Lung microvascular endothelial cell (primary cell): ENCODE results near the gene CHD5. TPM values are rescaled to one million over a fixed set of nuclear protein-coding genes. Genes with fewer than 3 reads are reported as not detected.
A peak's percentile ranks its signal among the peaks of the same experiment; 100 is the strongest.

Source experiments
- DNase-seq, 2 donors: peaks; one replicate each; pipeline versions ENCODE4 v3.0.0 to v3.0.0-alpha.2; 2010; ENCODE audit warnings: low read depth in 2 of 2
- total RNA-seq: library from RNA; depleted of rRNA; stranded (reverse); fragments of >200 nt; gene quantifications from 2 replicates; pipeline ENCODE4 v1.2.1, GENCODE V29; 2014

CHD5 gene
- total RNA-seq, 1 donor from 2014 or later, result under 0.01 TPM

DNA sequence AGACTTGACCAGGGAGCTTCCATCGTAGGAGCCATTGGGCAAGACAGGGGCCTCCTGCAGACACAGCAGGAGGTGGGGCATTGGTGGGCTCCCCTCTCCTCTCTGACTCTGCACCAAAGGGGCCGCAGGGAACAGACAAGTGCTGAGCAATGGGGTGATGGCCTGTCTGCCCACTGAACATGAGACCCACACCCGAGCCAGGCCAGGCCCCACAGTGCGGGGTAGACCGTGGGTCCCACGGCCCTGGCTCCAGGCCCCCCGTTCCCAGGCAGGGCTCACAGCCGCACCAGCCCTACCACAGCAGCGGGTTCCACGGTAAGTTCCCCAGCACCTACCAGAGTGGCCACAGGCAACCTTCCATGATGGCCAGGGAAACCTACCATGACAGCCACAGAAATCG, 45.9 kb downstream of the CHD5 start:
- no peak for DNase-seq

DNA sequence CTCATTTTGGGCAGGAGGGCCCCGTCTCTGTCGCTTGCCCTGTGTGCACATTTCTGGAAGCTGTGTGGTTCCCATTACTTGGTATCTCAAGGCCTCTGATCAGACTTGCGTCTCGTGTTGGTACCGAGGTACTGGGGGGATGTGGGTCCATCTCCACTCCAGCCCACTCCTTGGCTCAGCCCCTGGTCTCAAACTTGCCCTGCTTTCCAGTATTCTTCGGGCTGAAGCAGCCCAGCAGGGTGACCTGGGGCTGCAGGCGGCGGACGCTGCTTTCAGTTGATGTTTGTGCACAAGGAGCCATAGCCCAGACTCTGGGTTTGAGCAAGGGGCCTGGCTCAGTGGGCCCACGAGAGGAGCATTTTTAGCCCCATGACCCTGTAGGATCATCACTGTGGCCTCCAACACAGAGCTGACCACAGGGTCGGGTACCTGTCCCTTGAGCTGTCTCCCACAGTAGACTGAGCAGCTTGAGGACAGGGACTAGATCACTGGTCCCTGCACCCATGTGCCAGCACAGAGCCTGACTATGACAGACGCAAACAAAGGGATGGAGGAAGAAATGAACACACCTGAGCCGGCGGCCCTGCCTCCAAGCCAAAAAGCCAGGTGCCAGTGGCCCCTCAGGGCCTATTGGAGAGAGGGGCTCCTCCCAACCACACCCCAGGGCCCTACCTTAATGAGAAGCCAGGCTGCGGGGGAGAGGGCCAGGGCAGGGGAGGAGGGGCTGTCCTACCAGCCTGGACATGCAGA, 46.8 kb downstream of the CHD5 start:
- DNase-seq, result no peak

DNA sequence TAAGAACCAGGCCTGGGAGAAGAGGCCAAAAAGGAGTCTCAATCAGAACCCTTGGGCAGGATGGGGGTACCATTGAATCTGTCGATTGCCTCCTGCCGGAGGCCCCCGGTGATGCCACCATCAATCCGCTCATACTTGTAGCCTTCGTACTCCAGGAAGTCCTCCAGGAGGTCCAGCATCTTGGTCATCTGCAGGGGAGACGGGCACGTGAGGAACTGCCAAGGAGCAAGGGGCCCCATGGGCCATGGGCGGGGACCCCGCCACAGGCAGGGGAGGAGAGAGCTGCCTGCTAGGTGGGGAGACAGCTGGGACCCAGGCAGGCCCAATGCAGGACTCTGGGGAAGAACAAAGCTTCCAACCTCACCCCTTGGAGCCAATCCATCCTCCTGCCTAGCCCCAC, 48.6 kb downstream of the CHD5 start:
- no peak for DNase-seq

DNA sequence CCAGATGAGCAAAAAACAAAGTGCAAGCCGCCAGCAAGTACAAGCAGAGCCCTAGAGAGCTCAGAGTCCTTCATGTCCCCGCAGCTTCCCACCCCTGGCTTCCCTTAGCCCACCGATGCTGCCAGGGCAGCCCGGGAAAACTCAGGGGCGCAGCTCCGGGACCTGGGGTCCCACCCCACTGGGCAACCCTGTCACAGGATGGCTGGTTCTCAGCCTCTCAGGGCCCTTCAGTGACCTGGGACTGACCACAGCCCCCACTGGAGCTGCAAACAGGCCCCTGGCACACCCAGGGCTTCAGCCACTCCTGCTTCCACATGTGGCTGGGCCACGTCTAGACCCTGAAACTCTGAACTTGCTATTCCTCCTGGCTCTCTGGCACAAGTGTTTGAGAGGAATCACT, 49.5 kb downstream of the CHD5 start:
- no peak for DNase-seq

DNA sequence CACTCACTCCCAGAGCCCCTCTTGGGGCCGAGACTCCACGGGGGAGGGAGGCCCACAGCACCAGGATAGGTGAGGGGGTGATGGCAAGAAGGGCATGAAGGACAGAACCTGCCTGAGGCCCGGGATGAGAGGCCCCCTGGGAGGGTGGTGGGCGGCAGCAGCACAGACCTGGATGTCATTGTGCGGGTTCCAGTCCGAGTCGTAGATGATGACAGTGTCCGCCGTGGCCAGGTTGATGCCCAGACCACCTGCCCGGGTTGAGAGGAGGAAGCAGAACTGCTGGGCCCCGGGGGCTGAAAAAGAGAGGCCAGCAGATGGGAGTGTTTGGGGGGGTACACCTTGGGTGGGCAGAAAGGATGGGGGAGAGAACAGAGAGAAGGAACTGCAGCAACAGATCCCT, 50.1 kb downstream of the CHD5 start:
- DNase-seq, result no peak

DNA sequence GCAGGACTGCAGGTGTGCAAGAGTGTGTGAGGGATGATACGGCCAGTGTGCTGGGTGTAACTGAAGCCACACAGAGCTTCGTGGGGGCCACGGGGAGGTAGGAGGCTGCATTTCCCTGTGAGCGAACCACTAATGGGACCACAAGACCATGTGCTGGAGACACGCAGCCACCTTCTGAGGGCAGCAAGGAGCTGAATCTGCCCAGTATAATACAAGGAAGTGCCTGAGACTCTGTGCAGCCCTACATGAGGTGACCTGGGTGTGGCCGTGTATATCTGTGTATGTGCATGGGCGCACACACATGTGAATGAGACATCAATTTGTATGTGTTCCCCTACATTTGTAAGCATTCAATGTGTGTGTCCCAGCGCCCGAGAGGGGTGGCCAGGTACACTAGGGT, 50.8 kb downstream of the CHD5 start:
- DNase-seq, result no peak

DNA sequence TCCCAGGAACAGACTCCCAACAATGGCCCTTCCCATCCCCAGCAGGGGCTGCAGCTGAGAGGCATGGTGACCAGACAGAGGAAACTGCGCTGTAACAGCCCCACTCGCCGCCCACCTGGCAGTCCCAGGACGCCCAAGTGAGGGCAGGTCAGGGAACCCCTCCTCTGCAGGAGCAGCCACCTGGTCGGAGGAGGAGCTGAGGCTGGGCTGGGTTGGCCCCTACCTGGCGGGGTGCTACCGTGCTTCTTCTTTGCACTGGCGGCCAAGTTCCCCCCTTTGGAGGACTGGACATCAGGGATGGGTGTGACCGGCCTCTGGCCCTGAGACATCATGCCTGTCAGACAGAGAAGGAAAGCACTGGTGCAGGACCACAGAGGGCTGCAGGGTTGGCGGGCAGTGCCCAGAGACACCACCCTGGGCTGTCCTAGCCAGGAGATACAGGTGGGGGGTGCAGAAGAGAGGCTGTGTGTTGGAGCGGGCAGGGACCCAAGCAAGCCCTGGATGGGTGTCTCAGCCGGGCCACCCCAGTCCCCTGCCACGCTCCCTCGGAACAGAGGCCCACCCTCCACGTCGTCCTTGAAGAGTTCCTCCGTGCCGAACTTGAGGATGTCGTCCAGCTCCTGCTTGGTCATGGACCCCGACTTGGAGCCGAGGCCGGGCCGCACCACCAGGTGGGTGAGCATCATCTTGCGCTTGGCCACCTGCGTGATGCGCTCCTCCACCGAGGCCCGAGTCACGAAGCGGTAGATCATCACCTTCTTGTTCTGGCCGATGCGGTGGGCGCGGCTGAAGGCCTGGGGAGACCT, 51.6 kb downstream of the CHD5 start:
- no peak for DNase-seq

DNA sequence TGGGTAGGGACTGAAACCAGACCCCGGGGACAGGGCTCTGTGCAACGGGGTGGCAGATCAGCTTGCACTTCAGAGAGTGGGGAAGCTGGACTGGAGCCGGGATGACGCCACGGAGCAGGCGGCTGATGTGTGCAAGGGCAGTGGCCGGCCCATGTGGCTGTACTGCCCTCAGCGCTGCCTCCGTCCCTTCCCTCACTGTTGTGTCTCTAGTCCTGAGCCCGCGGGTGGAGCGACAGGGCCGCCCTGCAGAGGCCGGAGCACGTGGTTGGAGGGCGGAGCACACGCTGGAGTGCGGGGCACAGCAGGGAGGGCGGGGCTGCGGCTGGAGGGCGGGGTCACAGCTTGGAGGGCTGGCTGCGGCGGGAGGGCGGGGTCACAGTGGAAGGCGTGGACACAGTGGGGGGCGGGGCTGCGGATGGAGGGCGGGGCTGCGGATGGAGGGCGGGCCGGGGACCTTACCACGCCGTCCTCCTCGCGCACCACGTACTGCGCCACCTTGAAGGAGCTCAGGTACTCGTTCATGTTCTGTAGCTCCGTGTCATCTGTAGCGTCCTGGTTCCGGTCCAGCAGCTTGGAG, 52.4 kb downstream of the CHD5 start:
- DNase-seq, result peak; percentile 79 to 80

DNA sequence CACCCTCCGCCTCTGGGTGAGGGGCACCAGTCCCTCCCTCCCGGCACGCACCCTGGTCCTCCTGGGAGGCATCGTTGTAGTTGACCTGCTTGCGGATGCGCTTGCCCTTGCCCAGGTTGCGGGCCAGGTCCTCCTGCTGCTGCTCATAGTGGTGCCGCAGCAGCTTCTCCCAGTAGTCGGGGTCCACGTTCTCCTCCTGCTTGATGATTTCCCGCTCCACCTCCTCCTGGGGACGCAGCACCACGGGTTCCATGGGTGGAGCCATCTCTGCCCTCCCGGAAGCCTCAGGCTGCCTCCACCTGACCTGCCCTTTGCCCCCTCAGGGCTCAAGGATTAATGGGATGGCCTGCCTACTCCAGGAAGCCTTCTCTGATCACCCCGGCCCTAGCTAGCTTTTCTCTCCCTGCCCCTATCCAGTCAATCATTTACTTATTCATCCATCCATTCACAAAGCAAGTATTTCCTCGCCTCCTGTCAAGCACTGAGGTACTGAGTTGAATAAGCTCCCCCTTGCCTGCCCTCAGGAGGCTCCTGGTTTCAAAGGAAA, 53.5 kb downstream of the CHD5 start:
- DNase-seq, result no peak

DNA sequence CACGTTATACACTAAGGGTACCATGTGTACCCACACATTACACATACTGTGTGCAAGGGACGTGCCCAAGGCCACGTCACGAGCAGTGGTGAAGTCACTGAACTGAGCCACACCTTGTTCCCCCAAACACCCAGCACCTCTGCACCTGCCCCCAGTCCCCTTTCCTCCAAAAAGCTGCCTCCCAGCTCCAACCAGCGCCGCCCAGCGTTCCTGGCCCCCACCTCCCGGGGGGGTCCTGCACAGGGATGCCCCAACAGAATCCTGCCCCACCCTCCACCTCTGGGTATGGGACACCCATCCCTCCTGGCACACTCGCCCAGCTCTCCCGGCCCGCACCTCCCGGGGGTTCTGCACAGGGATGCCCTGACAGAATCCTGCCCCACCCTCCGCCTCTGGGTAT, 54.1 kb downstream of the CHD5 start:
- DNase-seq, result no peak

DNA sequence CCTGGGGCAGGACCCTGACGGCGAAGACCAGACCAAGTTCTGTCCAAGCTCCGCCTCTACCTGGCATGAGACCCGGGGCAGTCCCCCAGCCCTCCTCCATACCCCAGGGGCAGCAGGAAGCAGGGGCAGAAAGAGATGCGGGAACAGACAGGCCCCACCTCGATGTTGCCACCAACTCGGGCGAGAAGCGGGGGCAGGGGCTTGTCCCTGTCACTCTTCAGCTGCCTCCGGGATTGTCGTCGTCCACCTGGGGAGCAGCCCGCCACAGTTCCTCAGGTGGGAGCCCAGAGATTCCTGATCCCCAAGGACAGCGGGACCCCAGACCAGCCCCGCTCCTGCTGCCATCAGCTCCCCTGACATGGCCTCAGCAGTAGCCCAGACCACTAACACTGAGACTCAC, 54.8 kb downstream of the CHD5 start:
- no peak for DNase-seq

DNA sequence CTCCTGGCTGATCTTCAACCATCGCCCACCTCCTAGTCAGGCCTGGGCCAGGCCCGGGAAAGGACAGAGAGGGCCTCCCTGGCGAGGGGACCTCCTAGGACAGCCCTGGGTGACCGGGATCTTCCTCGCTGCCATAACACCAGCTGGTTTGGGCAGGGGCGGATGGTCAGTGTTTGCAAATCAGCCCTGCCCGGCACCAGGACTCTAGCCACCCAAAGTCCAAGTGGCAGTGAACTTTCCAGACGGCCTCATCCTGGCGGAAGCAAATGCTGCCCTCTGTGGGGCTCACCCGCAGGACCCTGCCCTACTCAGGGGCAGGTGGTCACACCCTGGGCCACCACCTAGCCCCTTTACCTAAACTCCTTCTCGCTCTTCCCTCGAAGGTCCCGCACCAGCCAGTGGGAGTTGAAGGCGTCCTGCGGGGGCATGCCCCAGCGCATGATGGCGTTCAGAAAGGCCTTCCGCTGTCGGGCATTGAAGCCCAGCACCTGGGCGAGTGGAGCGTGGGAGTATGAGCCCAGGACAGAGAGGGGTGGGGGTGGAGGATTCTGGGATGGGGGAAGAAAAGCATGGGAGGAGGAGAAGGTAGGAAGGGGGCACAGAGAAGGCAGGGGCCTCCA, 55.3 kb downstream of the CHD5 start:
- no peak for DNase-seq

DNA sequence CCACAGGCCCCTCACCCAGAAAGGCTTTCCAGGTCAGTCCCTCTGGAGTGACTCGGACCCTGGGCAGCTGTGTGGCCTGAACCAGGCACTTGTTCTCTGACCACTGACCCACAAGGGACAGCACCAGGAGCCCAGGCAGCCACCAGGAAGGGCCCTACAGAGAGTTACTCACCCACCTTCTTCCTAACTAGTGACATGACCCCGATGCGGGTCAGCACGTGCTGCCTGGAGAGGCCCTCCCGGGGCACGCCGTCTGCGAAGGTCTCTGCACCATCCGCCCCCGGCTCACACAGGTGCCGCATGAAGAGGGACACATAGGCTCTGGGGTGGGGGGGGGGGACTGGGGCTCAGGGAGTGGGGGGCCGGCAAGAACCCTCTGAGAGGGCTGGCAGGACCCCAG, 55.8 kb downstream of the CHD5 start:
- DNase-seq, result no peak

DNA sequence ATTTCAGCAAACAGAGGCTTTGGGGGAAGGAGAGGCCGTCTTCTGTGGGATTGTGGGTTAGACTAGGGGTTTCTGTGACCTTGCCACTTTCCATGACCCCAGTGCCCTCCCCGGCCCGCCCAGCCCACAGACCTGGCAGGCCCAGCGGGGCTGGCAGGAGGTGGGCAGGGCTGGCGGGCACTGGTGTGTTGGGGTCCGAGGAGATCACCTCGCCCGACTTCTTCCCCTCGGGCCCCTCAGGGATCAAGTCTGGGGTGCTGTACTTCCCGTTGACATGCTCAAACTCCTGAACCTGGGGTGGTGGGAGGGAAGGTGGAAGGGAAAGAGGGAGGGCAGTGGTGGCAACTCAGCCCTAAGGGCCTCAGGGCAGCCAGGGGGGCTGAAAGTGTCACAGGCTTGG, 56.3 kb downstream of the CHD5 start:
- no peak for DNase-seq

DNA sequence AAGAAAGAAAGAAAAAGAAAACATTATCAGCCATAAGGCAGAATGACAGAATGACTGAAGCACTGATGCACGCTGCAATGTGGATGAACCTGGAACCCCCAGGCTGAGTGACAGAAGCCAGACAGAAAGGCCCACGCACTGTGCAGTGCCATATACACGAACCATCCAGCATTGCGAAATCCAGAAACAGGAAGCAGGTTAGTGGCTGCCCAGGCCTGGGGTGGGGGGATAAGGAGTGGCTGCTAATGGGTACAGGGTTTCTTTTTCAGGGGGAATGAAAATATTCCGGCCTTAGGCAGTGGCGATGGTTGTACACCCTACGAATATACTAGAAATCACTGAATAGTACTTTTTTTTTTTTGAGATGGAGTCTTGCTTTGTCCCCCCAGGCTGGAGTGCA, 57.0 kb downstream of the CHD5 start:
- DNase-seq, result no peak

DNA sequence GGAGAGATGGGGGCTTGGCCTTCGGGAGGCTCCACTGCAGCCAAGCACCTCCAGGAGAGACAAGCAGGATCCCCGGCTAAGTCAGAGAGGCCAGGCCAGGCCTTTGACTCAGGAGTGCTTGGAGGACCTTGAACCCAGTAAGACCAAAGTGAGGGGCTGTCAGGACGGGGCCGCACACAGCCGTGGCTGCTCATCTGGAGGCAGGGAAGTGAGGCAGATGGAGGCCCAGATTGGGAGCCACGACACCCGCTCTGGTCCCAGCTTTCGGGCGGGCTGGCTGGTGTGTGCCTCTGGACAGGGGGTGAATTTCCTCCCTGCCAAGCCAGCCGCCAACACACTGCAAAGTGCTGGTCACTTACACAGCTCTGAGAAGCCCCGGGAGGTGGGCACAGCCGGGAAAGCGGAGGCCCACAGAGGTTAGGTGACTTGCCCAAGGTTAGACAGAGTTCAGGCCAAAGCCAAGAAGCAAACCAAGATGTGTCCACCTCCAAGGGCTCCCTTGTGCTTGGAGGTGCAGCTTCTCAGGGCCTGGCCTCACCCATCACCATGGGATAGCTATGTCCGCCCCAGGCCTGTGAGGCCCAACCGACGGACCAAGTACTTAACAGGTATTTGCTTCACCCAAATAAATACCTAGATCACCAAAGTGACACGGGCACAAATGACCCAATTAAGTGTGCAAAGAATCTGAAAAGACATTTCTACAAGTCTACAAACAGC, 58.3 kb downstream of the CHD5 start:
- no peak for DNase-seq

DNA sequence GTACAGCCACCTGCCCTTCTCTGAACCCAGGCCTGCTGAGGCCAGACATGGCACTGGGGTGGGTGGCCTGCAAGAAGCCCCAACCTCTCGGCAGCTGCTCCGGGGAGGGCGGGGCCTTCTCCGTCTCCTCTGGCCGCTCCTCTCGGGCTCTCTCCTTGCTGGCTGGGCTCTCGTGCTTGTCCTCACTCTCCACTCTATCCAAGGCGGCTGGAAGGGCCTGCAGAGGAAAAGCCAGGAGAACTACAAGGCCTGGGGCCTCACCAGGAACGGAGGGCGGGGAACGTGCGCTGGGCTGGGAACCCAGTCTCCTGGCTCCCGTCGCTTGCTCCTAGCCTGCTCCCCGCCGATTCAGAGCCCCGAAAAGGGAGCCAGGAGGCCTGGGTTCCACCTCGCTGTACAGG, 59.1 kb downstream of the CHD5 start:
- DNase-seq, result no peak

DNA sequence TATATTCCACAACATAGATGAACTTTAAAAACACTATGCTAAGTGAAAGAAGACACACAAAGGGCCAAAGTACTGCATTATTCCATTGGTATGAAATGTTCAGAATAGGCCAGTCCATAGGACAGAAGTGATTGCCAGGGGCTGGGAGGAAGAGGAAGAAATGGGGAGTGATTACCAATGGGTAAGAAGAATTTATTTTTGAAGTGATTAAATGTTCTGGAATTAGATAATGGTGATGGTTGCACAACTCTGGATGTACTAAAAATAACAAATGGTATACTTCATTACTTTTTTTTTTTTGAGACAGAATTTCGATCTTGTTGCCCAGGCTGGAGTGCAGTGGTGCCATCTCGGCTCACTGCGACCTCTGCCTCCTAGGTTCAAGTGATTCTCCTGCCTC, 61.7 kb downstream of the CHD5 start:
- no peak for DNase-seq

DNA sequence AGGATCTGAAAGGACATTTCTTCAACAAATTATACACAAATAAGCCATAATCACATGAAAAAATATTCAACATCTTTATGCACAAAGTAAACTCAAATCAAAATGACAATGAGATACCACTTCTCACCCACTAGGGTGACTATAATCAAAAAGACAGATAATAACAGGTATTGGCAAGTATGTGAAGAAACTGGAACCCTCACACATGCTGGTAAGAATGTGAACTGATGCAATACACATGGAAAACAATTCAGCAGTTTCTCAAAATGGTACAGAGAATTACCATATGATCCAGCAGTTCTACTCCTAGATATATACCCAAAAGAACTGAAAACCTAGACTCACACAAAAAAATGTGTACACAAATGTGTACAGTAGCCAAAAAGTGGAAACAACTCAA, 62.5 kb downstream of the CHD5 start:
- DNase-seq, result no peak

DNA sequence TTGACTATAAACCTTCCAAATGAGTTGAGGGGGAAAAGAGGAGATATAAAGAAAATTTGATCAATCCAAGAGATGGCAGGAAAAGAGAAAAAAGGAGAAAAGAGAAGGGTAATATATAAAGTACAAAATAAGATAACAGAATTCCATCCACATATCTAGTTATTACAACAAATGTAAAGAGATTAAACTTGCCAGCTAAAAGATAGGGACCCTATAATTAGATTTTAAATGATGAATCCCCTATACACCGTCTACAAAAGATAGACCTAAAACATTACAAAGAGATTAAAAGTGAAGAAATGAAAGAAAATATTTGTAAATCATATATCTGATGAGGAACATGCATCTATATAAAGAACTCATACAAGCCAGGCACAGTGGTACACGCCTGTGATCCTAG, 63.1 kb downstream of the CHD5 start:
- no peak for DNase-seq

DNA sequence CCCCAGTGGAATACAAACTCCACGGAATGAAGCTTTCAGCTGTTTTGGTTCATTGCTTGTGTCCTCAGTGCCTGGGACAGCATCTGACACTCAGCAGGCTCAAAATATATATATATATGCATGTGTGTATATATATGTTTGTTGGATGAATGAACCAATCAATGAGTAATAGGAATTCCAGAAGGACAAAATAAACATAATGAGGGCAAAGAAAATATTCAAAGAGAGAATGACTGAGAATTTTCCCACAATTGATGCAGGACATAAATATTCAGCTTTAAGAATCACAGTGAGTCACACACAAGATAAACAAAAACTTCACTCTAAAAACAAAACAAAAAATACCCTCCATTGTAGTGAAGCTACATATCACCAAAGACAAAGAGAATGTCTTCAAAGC, 64.0 kb downstream of the CHD5 start:
- DNase-seq, result no peak
